TTC549 (cell line): ENCODE results near the gene CCDC110.

ENCODE experiments used
- FAIRE-seq: peaks from 2 replicates; lab custom pipeline; 2012; peaks lifted over from hg19 to GRCh38; lab: Jason Lieb, UNC

The CCDC110 gene

DNA sequence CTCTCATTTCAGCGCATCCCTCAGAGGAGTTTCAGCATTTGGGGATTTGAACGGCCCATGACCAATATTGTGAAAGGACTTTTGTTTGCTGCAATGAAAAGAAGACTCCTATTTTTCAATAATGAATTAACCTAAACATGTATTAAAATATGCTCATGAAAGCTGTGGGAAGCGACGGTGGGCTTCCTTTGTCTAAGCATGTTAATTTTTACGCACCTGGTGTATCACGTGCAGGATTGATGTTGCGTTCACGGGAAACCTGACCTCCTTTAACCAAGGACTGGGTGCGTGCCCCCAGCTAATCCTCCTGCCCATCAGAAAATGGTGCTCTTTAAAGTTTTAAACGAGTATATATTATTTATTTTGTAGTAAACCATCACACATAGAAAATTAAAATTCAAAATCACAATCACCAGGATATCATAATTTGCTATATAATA, 590 bp upstream of the CCDC110 start:
- FAIRE-seq: no peak

DNA sequence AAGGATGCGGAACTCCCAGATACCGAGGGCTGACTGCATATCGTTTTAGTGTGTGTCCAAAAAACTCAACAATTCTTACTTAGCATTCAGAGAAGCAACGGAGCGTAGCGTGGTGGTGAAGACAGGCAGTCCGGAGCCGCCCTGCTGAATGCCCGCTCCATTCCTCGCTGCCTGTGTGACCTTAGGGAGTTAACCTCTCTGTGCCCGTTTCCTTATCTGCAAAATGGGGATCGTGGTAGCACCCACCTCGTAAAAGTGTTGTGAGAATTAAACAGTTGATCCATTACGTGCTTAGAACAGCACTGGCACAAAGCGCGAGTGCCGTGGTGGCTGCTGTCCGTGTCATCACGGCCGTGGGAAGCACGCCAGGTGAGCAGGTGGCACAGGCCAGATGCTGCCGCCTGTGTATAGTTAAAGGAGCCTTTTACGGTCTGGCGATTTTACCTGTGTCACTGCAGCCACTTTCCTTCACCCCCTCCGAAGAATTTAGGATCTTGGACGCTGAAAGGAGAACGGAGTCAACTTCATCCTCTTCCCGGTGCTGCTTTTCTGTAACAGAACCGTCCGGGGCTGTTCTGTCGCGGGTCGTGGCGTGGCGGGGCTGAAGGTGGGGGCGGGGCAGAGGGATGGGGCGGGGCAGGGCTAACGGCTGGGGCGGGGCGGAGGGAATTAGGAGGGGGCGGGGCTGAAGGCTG, 885 bp downstream of the CCDC110 start:
- FAIRE-seq: no peak

DNA sequence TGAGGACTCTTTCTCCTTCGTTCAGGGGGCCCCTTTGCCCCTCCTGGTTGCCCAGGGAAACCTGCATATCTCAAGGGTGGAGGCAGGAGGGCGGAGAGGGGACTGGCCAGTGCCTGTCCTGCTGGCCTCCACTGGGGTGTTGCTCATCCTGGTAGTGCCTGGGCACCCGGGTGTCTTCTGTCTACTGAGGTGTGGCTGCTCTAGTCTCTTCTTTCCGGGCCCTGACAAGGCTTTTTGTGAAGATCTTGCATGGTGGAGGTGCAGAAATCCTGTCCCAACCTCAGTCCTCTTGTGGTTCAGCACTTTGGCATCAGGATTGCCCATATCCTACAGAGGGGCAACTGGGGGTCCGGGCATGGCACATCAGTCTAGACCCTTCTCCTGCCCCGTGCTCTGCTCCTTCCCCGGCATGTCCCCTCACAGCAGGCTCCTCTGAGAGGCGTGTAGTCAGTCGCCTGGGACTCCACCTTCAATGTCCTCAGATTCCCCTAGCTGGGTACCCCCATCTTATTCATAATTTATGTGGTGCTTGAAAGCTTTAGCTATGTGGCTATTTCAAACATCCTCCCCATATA, 1.9 kb downstream of the CCDC110 start:
- no peak for FAIRE-seq

DNA sequence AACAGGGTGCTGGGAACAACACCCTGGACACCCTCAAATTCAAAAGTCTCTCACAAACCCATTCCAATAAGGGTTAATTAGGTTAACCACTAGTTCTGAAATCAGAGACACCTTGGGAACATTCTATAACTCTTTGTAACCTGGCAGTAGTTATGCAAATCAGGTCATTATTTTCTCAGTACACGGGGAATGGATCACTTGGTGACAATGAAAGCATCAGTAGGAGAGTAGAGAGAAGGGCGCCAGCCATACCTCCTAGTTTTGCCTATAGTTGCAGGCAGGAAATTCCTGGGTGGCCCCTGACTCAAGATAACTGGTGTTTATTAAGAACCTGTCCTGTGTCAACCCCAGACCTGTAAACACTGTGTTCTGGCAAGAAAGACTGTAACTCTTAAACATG, 2.5 kb downstream of the CCDC110 start:
- no peak for FAIRE-seq

DNA sequence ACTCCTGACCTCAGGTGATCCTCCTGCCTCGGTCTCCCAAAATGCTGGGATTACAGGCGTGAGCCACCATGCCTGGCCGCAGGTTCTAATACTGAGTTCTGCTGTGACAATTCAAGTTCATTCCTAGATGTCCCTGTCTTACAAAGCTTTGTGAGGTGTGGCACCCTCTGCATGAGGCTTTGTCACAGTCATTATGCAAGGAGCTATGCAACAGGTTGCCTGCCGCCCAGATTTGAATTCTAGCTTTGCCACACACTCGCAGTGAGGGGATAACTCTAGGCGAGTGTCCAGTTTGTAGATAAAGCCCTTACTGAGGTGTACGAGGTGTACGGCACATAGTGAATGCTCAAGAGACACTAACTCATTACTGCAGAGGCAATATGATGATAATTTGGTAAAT, 3.5 kb downstream of the CCDC110 start:
- no peak for FAIRE-seq

DNA sequence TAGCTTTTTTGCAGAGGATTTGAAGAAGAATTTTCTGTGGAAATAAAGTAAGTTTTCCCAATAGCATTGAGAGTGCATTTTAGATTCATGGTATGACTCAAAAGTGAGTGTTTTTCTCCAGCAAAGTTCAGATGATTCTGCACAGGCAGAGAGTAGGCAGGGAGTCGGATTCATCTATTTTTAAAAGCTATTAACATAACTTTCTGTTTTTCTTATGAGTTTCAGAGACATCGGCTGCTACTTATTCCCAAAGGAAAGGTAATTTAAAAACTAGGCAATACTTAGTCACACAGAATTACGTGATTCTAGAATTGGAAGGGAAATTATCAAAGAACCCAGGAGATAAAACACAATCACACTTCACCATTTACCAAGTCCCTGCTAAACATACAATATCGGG, 4.4 kb downstream of the CCDC110 start:
- no peak for FAIRE-seq

DNA sequence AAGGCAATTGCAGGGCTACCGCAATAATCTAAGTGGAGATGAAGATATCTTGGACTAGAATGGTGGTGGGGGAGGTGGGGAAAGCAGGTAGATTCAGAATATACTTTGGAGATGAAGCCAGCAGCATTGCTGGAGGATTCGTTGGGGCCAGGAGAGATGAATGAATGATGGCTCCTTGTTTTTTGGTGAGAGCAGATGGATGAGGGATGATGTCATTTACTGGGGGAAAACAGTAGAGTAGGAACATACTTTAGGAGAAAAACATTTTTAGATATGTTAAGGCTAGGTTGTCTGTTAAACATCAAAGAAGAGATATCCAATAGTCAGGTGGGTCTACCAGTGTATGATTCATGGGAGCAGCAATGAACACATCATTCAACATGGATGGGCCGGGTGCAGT, 5.8 kb downstream of the CCDC110 start:
- FAIRE-seq: no peak

DNA sequence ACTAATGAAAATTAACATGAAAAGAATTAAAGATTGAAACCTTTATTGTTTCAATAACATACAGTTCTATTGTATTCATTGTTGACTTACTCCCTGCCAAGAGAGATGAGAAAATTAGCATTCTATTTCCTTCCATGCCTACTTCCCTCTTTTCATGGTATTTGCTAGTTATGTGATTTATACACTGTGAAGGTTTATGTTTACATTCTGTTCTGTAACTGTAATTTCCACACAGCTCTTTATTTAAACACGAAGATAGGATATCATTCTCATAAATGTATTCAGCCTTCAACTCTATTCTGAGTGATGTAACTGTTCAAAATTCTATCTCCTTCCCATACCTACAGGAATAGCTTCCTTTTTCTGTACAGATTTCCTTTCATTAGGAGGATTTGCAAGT, 6.6 kb downstream of the CCDC110 start:
- no peak for FAIRE-seq

DNA sequence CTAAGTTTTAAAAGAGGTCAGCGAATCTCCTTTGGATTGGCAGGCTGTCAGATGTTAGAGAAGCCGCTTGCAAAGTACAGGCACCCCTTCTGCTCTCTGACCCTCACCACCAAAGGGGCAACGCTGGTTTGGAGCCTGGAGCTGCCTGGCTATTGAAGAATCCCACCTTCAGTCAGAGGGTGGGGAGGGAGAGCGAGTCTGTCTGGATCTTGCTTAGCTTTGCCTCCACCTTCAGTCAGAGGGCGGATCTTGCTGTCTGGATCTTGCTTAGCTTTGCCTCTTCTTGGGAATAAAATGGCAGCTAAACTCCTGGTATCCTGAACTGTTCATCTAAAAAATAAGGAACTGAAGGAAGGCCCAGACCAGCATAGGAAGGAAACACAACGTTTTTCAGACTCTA, 7.3 kb downstream of the CCDC110 start:
- no peak for FAIRE-seq

DNA sequence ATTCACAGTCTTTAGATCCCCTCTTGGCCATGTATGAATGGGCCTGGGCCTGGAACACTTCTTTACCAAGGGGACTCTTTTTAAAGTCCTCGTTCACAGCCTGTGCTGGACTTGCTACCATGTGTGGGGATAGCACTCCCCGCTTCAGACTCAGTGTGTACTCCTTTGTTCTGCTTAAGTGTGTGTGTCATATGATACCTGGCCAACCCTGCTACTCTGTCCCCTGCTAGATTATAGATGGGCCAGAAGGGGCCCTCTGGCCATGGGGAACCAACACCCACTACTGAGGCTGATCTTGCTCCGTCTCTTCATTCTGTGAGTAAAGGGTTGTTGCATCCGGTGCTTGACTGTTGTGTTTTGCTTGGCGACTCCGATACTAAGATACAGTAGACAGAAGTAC, 8.0 kb downstream of the CCDC110 start:
- FAIRE-seq: no peak

DNA sequence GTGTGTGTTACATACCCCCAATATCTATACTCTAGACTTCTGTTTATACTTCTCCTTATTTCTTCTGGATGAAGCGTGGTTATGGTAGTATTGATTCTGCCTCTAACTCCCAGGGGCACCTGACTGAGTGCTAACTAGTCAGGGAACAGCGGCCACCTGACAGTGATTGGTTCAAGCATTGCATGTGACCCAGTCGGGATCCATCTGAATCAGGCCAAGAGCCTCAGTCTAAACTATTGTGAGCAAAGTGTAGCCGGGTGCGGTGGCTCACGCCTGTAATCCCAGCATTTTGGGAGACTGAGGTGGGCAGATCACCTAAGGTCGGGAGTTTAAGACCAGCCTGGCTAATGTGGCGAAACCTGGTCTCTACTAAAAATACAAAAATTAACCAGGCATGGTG, 10.0 kb downstream of the CCDC110 start:
- FAIRE-seq: no peak

DNA sequence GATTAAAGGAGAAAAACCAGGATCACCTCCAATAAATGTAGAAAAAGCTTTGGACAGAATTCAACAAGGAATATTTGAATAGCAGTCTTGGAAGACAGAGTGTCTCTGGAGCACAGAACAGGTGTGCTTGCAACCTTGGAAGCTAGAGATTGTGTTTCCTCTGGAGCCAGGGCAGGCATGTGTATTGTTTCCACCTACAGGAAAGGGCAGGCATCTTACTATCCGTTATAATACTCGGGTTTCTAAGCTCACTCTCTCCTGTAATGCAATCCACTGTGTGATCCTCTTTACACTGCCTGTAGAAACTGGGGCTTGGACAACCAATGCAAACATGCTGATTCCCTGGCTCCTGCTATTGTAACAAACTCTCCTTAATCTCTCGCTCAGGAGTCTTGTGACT, 14.4 kb downstream of the CCDC110 start:
- FAIRE-seq: no peak

DNA sequence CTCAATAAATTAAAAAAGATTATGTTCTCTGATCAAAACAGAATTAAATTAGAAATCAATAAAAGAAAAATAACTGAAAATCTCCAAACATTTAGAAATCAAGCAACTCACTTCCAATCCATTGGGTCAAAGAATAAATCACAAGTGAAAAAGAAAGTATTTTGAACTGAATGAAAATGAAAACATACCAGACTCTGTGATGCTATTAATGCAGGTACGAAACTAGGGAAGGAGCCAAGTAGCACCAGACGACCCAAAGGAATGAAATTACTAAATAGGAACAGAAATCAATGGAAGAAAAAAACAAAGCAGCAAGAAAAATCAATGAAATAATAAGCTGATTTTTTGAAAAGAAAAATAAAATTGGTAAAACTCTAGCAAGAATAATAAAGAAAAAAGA, 15.4 kb downstream of the CCDC110 start:
- no peak for FAIRE-seq

DNA sequence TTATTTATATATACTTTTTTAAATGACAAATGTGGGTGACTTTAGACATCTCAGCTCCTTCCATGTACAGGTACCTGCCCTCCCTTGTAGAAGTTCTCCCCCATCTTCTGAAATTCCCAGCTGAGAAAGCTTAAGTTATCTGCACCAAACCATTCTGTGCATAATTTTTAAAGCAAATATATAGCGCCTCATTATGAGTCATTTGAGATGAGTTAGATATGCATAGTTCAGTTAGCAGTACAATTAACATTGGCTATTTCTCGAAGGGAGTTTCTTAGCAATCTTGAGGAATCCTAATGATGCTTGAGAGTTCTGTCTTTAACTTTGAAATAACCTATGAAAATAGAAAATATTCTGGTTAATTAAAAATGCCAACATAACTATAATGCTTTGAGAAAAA, 26.3 kb downstream of the CCDC110 start:
- FAIRE-seq: no peak

DNA sequence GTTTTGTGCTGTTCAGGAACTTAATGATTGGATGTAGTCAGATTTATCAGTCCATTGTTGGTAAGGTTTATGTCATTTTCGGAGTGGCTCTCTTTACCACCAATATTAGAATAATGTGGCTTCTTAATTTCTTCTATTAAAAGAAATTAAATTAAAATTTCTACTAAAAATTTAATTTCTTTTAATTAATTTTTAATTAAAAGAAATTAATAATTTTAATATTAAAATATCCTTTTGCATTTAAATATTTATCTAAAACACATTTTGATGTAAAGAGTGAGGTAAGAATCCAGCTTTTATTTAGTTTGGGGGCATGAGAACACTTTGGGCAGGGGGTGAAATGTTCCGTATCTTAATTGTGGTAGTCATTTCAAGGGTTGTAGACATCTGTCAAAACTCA, 30.1 kb downstream of the CCDC110 start:
- no peak for FAIRE-seq

DNA sequence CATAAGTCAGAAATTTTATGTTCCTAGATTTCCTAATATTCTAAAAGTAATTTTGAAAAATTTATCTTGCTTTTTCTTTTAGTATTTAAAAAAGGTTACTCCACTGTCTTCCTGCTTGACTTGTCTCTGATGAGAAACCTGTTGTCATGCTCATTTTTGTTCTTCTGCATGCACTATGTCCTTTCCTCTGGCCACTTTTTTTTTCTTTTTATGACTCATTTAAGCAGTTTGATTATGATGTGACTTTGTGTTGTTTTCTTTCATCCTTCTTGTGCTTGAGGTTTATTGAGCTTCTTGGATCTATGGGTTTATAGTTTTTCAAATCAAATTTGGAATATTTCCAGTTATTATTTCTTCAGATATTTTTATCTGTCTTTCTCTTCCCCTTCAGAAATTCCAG, 33.7 kb downstream of the CCDC110 start:
- FAIRE-seq: no peak

DNA sequence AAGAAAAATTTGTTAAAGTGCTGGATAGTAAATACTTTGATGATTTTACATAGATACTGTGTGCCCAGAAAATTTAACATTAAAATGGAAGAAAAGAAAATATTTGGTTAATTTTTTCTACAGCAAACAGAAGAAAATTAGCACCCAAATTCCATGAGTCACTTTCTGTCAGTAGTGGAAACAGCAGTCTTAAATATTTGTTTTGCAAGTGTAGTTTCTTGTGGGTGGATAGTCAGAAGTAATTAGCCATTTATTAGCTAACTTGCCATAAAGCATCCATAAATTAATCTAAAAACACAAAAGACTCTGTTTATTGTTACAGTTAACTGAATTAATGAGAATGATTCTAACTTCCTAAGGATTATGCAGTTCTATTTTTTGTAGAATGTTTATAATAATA, 36.1 kb downstream of the CCDC110 start:
- no peak for FAIRE-seq

DNA sequence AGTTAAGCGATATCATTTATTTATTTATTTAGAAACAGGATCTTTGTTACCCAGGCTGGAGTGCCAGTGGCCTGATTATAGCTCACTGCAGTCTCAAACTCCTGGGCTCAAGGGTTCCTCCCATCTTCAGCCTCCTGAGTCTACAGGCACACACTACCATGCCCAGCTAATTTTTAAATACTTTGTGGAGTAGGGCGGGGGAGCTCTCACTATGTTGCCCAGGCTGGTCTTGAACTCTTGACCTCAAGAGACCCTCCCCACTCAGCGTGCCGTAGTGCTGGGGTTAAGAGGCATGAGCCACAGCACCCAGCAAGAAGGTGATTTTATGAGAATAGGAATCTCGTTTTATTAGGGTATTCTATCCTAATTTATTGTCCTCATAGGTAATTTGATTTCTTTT, 41.9 kb downstream of the CCDC110 start:
- no peak for FAIRE-seq

DNA sequence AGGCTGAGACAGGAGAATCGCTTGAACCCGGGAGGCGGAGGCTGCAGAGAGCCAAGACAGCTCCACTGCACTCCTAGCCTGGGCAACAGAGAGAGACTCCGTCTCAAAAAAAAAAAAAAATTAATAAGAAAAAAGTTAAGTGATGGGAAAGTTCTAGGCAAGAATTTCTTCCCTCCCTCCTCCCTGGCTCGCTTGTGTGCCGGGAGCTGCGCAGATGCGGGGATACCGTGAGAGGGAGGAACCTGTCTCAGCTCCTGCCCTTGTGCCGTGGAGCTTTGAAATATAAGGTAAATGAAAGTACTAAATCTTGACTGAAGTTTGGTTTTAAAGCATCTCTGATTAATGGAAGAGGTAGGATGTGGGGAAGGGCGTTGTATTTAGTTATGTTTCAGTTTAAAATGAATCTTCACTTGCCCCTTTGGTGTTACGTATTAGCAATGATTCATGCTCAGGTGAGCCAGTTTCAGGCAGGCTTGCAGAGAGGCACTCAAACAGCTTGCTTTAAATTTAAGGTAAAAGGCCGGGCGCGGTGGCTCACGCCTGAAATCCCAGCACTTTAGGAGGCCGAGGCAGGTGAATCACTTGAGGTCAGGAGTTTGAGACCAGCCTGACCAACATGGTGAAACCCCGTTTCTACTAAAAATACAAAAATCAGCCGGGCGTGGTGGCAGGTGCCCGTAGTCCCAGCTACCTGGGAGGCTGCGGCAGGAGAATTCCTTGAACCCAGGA, 44.4 kb downstream of the CCDC110 start:
- FAIRE-seq: no peak

DNA sequence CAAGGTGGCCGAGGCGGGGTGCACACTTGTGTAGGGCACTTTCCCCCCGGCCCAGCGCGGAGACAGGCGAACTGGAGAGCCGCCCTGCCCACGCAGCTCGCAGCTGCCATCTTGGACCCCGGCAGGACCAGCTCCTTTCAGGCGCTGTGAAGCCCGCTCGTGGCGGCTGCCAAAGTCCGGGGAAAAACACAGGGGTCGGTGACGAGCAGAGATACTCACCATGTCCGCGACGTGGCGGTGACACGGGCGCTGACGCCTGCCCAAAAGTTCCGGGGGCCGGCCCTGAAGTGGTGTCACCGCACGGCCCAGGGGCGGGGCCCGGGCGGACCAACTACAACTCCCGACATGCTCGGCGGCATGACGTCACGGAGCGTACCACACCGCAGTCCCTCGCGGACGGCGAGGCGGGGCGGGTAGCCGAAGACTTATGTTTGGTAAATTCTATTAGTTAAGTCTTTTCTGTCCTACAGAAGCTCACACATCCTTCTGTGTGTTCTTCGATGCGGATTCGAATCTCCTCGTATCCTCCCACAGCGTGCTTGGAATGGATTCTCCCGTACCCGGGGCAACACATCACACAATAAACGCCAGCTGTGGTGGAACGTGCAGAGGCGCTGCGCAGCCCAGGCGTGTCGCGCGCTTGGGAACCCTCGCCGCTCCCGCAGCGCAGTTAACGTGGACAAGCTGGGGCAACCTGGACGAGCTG, 45.7 kb downstream of the CCDC110 start, which contains the start of gene UFSP2:
Gene UFSP2 (minus strand): TSS at position 318 of the 706 bp plus-strand sequence. CDS start 96 bp downstream, at position 222.
- no peak for FAIRE-seq

DNA sequence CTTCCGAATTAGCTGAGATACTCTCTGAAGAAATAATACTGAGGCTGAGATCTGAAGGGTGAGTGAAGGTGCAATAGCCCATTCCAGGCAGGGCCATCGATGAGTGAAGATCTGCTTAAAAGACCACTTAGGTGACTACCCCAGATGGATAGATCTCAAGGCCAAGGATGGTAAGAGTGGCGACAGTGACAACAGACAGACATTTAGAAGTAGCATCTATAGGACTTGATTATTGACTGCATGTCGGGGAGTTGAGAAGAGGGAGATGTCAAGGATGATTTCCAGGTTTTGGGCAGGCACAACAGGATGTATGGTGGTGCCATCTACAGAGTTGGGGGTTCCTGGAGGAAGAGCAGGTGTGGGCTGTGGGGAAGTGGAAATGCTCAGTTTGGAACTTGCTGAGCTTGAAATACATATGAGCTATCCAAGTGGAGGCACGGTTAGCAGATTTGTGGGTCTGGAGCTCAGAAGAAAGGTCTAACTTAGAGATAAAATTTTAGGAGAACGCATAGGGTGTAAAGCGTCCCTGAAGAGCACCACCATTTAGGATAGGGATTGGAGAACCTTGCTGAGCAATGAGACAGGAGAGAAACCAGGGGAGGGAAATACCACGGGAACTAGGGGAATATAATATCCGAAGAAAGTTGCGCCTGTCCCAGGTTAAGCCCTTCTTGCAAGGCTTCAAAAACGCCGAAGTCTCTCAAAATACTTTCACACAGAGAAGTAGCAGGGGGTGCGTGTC, 46.5 kb downstream of the CCDC110 start:
- FAIRE-seq: no peak
